Temporal lobe (tissue), 2 donors: ENCODE results near the gene ZNF14. TPM values are rescaled to one million over a fixed set of nuclear protein-coding genes. Genes with fewer than 3 reads are reported as not detected.

ENCODE experiments used
- small RNA-seq: library from RNA; depleted of rRNA; stranded (forward); fragments of <200 nt; gene quantifications from one replicate; pipeline ENCODE3, GENCODE V24; 2014; ENCODE audit warnings: low replicate concordance
- total RNA-seq: library from RNA; depleted of rRNA; stranded (reverse); fragments of >200 nt; gene quantifications from one replicate; pipeline ENCODE4 v1.2.3, GENCODE V29; 2014

The ZNF14 gene
- total RNA-seq, 1 donor from 2014 or later: 24.1 TPM

Small RNA genes lying within 50 kb of the gene (small RNA-seq; reads per million reads assigned to genes)
- gene AC011458.2 (not detected), gene AC011477.5 (not detected)

Other genes starting within 250 kb of the ZNF14 start
- gene TSSK6, start 217.6 kb downstream of the ZNF14 start, total RNA-seq: 1.2 TPM
- gene NDUFA13, start 216.9 kb downstream of the ZNF14 start, total RNA-seq: 40.8 TPM
- 3.0 TPM for gene YJEFN3, start 204.2 kb downstream of the ZNF14 start, total RNA-seq
- 0.98 TPM for gene CILP2, start 194.8 kb downstream of the ZNF14 start, total RNA-seq
- 8.6 TPM for gene PBX4, start 114.4 kb downstream of the ZNF14 start, total RNA-seq
- 25.8 TPM for gene LPAR2, start 104.9 kb downstream of the ZNF14 start, total RNA-seq
- 19.7 TPM for gene GMIP, start 89.5 kb downstream of the ZNF14 start, total RNA-seq
- 24.6 TPM for gene ATP13A1, start 69.4 kb downstream of the ZNF14 start, total RNA-seq
- gene ZNF101, start 64.3 kb downstream of the ZNF14 start, total RNA-seq: 5.2 TPM
- 45.7 TPM for gene ZNF506, start 88.6 kb upstream of the ZNF14 start, total RNA-seq
- gene ZNF253, start 132.8 kb upstream of the ZNF14 start, total RNA-seq: 29.5 TPM
- gene ZNF93, start 167.8 kb upstream of the ZNF14 start, total RNA-seq: 19.2 TPM